GM21447 (cell line): ENCODE measurements around the gene CUTC.
"Not testable (repeated sequence)": the region's sequence is repeated elsewhere in the genome, so short reads cannot be mapped to it uniquely, and the experiment has no call there.

ENCODE experiments used
- ATAC-seq: cut with Tn5 transposase; IDR thresholded peaks from one replicate; pipeline ENCODE4 v1.9.1; 2021; ENCODE audit not compliant: unreplicated experiment

The CUTC gene

GRCh38 chr10:99742254-99742653, 10.2 kb downstream of the CUTC start:
- no peak for ATAC-seq

GRCh38 chr10:99742701-99743100, 10.7 kb downstream of the CUTC start:
- ATAC-seq = no peak

GRCh38 chr10:99743841-99744240, 11.8 kb downstream of the CUTC start:
- no peak for ATAC-seq

- ATAC-seq = not testable (repeated sequence)
Measured at GRCh38 chr10:99746166-99746565, 14.1 kb downstream of the CUTC start.

- no peak for ATAC-seq
Measured at GRCh38 chr10:99748823-99749451, 16.9 kb downstream of the CUTC start.

GRCh38 chr10:99750641-99751040, 18.6 kb downstream of the CUTC start:
- no peak for ATAC-seq

GRCh38 chr10:99754670-99755069, 22.6 kb downstream of the CUTC start:
- no peak for ATAC-seq

GRCh38 chr10:99756159-99756558, 24.1 kb downstream of the CUTC start:
- no peak for ATAC-seq

GRCh38 chr10:99758211-99758891, 26.3 kb downstream of the CUTC start:
- no peak for ATAC-seq

GRCh38 chr10:99760321-99760720, 28.3 kb downstream of the CUTC start:
- ATAC-seq = no peak

GRCh38 chr10:99761365-99761764, 29.3 kb downstream of the CUTC start:
- ATAC-seq = no peak

GRCh38 chr10:99765672-99766301, 33.8 kb downstream of the CUTC start:
- no peak for ATAC-seq

- peak; percentile 74 for ATAC-seq
Measured at GRCh38 chr10:99766302-99766681, 34.3 kb downstream of the CUTC start.

- ATAC-seq = no peak
Measured at GRCh38 chr10:99767901-99768300, 35.9 kb downstream of the CUTC start.

- ATAC-seq = no peak
Measured at GRCh38 chr10:99768556-99768955, 36.5 kb downstream of the CUTC start.

- ATAC-seq = no peak
Measured at GRCh38 chr10:99769706-99770105, 37.7 kb downstream of the CUTC start.

GRCh38 chr10:99770408-99771045, 38.5 kb downstream of the CUTC start:
- ATAC-seq = no peak

GRCh38 chr10:99775850-99776249, 43.8 kb downstream of the CUTC start:
- no peak for ATAC-seq

- no peak for ATAC-seq
Measured at GRCh38 chr10:99777918-99778714, 46.1 kb downstream of the CUTC start.

- ATAC-seq = no peak
Measured at GRCh38 chr10:99779335-99779734, 47.3 kb downstream of the CUTC start.
